Kidney epithelial cell (primary cell): ENCODE data around the gene DGLUCY. TPM values are rescaled to one million over a fixed set of nuclear protein-coding genes. Genes with fewer than 3 reads are reported as not detected.

Source experiments
- DNase-seq: peaks from one replicate; pipeline ENCODE4 v3.0.0-alpha.2; 2010; ENCODE audit warnings: low read depth
- H3K27me3 ChIP-seq: 2 replicates; pipeline ENCODE4 v1.6.0; 2011; ENCODE audit warnings: low read length; ENCODE audit not compliant: control insufficient read depth, insufficient read depth
- H3K36me3 ChIP-seq: 2 replicates; pipeline ENCODE4 v1.5.1; 2011; ENCODE audit warnings: low read length; ENCODE audit not compliant: control insufficient read depth, insufficient read depth
- H3K4me3 ChIP-seq: 2 replicates; pipeline ENCODE4 v1.5.1; 2011; ENCODE audit warnings: low read depth, mild to moderate bottlenecking, control low read depth, low read length
- CTCF ChIP-seq: IDR thresholded peaks from 2 replicates; pipeline ENCODE4 v1.5.1; 2011; ENCODE audit warnings: mild to moderate bottlenecking, moderate library complexity, low read length, control low read depth, inconsistent platforms; ENCODE audit not compliant: insufficient read depth, poor library complexity, severe bottlenecking
- total RNA-seq: library from RNA; depleted of rRNA; stranded (reverse); fragments of >200 nt; gene quantifications from 2 replicates; pipeline ENCODE4 v1.2.3, GENCODE V29; 2015

DGLUCY gene
- total RNA-seq, 1 donor from 2014 or later, result 38.1 TPM

DNA sequence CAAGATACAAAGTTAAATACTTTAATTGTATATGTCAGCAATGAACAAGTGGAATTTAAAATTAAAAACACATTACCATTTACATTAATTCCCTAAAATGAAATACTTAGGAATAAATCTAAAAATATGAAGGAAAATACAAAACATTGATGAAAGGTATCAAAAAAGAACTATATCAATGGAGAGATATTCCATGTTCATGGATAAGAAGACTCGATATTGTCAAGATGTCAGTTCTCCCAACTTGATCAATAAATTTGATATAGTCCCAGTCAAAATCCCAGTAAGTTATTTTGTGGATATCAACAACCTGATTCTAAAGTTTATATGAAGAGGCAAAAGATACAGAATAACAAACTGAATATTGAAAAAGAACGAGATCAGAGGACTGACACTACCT, 97.1 kb downstream of the DGLUCY start:
- H3K4me3 ChIP-seq, result no peak overlapping the region
- peaks cover 1% of the 10 kb centered on the region for H3K36me3 ChIP-seq
- DNase-seq, result no peak
- no peak for TF ChIP-seq CTCF
- no peaks in the 10 kb centered on the region for H3K27me3 ChIP-seq

GRCh38 chr14:91214306-91214705, 100.4 kb downstream of the DGLUCY start:
- no peak for TF ChIP-seq CTCF
- DNase-seq, result no peak

GRCh38 chr14:91215381-91215780, 101.5 kb downstream of the DGLUCY start:
- Histone ChIP-seq H3K4me3 (no peak overlapping the region), H3K27me3 (no peaks in the 10 kb centered on the region), H3K36me3 (peaks cover 1% of the 10 kb centered on the region)
- TF ChIP-seq CTCF, result no peak
- no peak for DNase-seq

More at GRCh38 chr14:91214306-91214705, 100.4 kb downstream of the DGLUCY start:
- Histone ChIP-seq H3K36me3 (peaks cover 1% of the 10 kb centered on the region), H3K27me3 (no peaks in the 10 kb centered on the region), H3K4me3 (no peak overlapping the region)

DNA sequence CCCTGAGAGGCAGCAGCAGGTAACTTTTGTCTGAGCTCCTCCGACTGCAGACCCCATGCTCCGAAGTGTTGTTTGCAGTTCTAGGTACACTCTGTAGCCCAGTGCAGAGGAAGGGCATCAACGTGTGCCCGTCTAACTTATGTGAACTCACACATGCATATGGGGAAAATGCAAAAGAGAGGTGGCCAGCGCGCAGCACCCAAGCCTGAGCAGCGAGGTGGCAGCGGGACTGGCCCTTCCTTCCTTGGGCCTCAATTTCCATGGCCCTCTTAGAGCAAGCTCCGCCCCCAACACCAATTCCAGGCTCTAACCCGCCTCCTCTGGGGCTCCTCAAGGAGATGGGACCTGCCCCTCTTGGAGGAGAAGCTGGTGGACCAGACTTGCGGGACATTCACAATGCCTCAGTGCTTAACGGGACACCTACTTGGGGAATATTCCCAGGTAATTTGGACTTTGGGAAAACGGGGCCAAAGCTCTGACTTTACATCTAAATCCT, 102.9 kb downstream of the DGLUCY start:
- H3K36me3 ChIP-seq, result peaks cover 1% of the 10 kb centered on the region
- TF ChIP-seq CTCF, result no peak
- no peak overlapping the region for H3K4me3 ChIP-seq
- no peaks in the 10 kb centered on the region for H3K27me3 ChIP-seq
- DNase-seq, result no peak

DNA sequence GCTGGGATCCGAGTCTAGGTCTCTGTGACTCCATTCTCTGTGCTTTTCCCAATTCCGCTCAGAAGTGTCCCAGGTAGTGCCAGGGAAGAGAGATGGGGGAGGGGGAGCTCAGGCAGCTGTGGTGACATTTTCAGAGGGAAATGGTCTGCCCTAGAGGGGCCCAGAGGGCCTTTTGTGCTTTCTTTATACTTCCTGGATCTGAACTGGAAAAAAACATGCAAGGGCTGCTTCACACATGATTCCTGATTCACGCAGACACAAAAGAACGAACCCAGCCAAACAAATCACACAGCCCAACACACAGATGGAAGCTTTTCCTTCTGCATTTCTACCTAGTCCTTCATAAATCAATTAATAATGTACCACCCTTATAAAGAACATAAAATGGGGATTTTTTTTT, 104.1 kb downstream of the DGLUCY start:
- Histone ChIP-seq H3K27me3 (no peaks in the 10 kb centered on the region), H3K36me3 (peaks cover 1% of the 10 kb centered on the region), H3K4me3 (no peak overlapping the region)
- TF ChIP-seq CTCF, result no peak
- DNase-seq, result no peak

DNA sequence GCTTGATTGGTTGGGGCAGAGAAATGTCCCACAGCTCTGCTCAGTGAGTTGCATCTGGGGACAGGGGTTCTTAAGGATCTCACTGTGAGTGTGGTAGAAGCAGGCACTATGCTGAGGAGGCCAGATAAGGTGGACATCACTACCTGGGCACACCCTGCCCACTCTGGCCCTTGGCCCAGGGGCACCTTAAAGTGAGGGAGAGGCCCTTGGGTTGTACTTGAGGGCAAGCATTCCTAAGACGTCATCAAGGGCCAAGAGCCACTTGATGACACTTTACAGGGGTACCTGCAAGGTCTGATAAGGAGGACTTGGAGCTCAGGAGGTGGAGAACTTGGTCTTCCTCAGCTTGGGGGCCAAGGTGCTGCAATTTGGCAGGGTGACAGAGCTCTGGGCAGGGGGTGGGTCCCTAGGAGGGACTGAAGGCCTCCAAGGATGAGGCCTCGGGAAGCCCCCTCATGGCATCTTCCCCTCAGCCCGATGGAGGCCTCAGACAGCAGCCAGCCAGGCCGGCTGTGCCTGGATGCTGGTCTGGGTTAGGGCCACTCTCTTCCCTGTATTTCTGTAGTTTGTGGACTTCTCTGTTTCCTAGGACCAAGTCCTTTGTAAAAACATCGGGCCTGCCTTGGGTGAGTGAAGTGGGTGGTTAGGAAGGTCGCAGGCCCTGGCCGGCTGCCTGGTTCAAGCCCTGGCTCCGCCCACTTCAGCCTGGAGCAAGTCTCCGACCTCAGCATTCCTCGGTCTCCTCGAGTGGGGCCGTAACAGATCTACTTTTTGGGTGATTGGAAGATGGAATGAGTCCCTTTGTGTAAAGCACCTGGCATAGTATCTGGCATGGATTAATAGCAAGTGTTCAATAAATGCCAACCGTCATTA, 105.9 kb downstream of the DGLUCY start:
- no peaks in the 10 kb centered on the region for H3K27me3 ChIP-seq
- DNase-seq, result no peak
- TF ChIP-seq CTCF, result no peak
- peaks cover 1% of the 10 kb centered on the region for H3K36me3 ChIP-seq
- no peak overlapping the region for H3K4me3 ChIP-seq
